ENCODE measurements around the gene ADCY9.
"Not testable (repeated sequence)": the region's sequence is repeated elsewhere in the genome, so short reads cannot be mapped to it uniquely, and the experiment has no call there.

ADCY9 gene

GRCh38 chr16:4116325-4117249 is at the start of gene ADCY9:
Gene ADCY9, minus strand, starts transcription at chr16:4116442. Its CDS starts 1,000 bp downstream, at chr16:4115442.
- peak; percentile 64 for DNase-seq

GRCh38 chr16:4160658-4161430 is 44.6 kb upstream of the ADCY9 start:
- no peak for DNase-seq

GRCh38 chr16:4159726-4160125 is 43.5 kb upstream of the ADCY9 start:
- no peak for DNase-seq

GRCh38 chr16:4158143-4159093 is 42.2 kb upstream of the ADCY9 start:
- DNase-seq: no peak

- DNase-seq: no peak
These were observed 41.2 kb upstream of the ADCY9 start for GRCh38 chr16:4157376-4157825.

- DNase-seq: not testable (repeated sequence)
These were observed 40.3 kb upstream of the ADCY9 start for GRCh38 chr16:4156503-4156902.

GRCh38 chr16:4153364-4153763 is 37.1 kb upstream of the ADCY9 start:
- not testable (repeated sequence) for DNase-seq

GRCh38 chr16:4152267-4152666 is 36.0 kb upstream of the ADCY9 start:
- DNase-seq: no peak

GRCh38 chr16:4147236-4147635 is 31.0 kb upstream of the ADCY9 start:
- DNase-seq: no peak

- peak; percentile 9 for DNase-seq
These were observed 26.0 kb upstream of the ADCY9 start for GRCh38 chr16:4142268-4142667.

- DNase-seq: no peak
These were observed 25.4 kb upstream of the ADCY9 start for GRCh38 chr16:4141604-4142003.

- DNase-seq: no peak
These were observed 24.4 kb upstream of the ADCY9 start for GRCh38 chr16:4140652-4141051.

GRCh38 chr16:4139968-4140367 is 23.7 kb upstream of the ADCY9 start:
- no peak for DNase-seq

GRCh38 chr16:4138713-4139112 is 22.5 kb upstream of the ADCY9 start:
- no peak for DNase-seq

GRCh38 chr16:4137438-4137837 is 21.2 kb upstream of the ADCY9 start:
- no peak for DNase-seq

- no peak for DNase-seq
These were observed 20.1 kb upstream of the ADCY9 start for GRCh38 chr16:4136229-4136813.

- DNase-seq: no peak
These were observed 19.3 kb upstream of the ADCY9 start for GRCh38 chr16:4135537-4135936.

GRCh38 chr16:4133897-4134372 is 17.7 kb upstream of the ADCY9 start:
- DNase-seq: no peak

- no peak for DNase-seq
These were observed 15.4 kb upstream of the ADCY9 start for GRCh38 chr16:4131621-4132020.

- no peak for DNase-seq
These were observed 8.5 kb upstream of the ADCY9 start for GRCh38 chr16:4124535-4125294.

GRCh38 chr16:4123616-4124300 is 7.5 kb upstream of the ADCY9 start:
- no peak for DNase-seq

All from activated CD4-positive, alpha-beta T cell treated with anti-CD3 and anti-CD28 coated beads for 1 hour (primary cell).